GM10847 (cell line): ENCODE measurements around the gene LRRC26.

Experiments
- POLR2A ChIP-seq: IDR thresholded peaks from 2 replicates; pipeline ENCODE4 v1.6.1; 2011; ENCODE audit not compliant: insufficient read length; ENCODE audit errors: extremely low read depth

The LRRC26 gene

GRCh38 chr9:137159105-137160053 is 10.5 kb downstream of the LRRC26 start:
- TF ChIP-seq POLR2A: no peak

GRCh38 chr9:137158625-137159024 is 11.2 kb downstream of the LRRC26 start:
- TF ChIP-seq POLR2A: no peak

- TF ChIP-seq POLR2A: no peak
These were observed 12.0 kb downstream of the LRRC26 start for GRCh38 chr9:137157618-137158415.

- no peak for TF ChIP-seq POLR2A
These were observed 13.1 kb downstream of the LRRC26 start for GRCh38 chr9:137156567-137157375.

- no peak for TF ChIP-seq POLR2A
These were observed 16.9 kb downstream of the LRRC26 start for GRCh38 chr9:137152844-137153405.

- TF ChIP-seq POLR2A: no peak
These were observed 19.0 kb downstream of the LRRC26 start for GRCh38 chr9:137150617-137151457.

GRCh38 chr9:137149942-137150616 is 19.8 kb downstream of the LRRC26 start:
- TF ChIP-seq POLR2A: no peak

GRCh38 chr9:137149363-137149762 is 20.5 kb downstream of the LRRC26 start:
- TF ChIP-seq POLR2A: no peak

- TF ChIP-seq POLR2A: no peak
These were observed 21.2 kb downstream of the LRRC26 start for GRCh38 chr9:137148661-137149060.

- TF ChIP-seq POLR2A: no peak
These were observed 21.6 kb downstream of the LRRC26 start for GRCh38 chr9:137148242-137148641.

GRCh38 chr9:137147793-137148160 is 22.1 kb downstream of the LRRC26 start:
- no peak for TF ChIP-seq POLR2A

- TF ChIP-seq POLR2A: no peak
These were observed 22.6 kb downstream of the LRRC26 start for GRCh38 chr9:137147091-137147792.

GRCh38 chr9:137146527-137146918 is 23.3 kb downstream of the LRRC26 start:
- TF ChIP-seq POLR2A: no peak
